ENCODE results near the gene ADGRD1.
A peak's percentile ranks its signal among the peaks of the same experiment; 100 is the strongest.

ADGRD1 gene

GRCh38 chr12:130938186-130938585 lies 15.5 kb upstream of the ADGRD1 start:
- no peak for DNase-seq

DNA sequence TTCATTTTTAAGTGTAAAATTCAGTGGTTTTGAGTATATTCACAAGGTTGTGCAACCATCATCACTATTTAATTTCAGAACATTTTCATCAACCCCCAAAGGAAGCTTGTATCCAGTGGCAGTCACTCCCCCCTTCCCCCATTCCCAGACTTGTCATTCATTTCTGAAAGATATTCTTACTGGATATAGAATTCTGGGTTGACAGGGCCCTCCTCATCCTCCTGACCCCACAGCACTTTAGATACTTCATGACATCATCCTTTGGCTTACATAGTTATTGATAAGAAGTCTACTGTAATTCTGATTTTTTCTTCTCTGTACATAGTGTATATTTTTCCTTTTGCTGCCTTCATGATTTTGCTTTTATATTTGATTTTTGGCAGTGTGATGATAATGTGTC lies 8.8 kb upstream of the ADGRD1 start:
- DNase-seq = no peak

- DNase-seq = no peak
These were observed 7.8 kb upstream of the ADGRD1 start for GRCh38 chr12:130945786-130946492.

- no peak for DNase-seq
These were observed 6.6 kb upstream of the ADGRD1 start for GRCh38 chr12:130947028-130947613.

DNA sequence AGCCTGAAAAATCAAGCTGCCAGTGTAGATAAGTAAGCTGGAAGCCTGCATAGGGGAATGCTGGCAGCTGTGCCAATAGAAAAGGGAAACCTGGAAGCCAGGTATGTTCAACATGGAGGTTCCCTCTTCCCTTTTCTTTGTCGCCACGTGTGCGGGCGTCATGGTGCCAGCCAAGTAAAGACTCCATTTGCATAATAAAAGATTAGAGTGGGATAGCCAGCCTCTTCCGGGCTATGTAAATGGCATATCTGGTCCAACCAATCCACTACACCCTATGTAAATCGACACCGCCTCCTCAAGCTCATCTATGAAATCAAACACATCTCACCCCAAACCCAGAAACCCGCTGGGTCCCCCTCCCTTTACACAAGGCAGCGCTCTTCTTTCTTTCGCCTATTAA lies 5.6 kb upstream of the ADGRD1 start:
- DNase-seq = peak; percentile 29 to 37

DNA sequence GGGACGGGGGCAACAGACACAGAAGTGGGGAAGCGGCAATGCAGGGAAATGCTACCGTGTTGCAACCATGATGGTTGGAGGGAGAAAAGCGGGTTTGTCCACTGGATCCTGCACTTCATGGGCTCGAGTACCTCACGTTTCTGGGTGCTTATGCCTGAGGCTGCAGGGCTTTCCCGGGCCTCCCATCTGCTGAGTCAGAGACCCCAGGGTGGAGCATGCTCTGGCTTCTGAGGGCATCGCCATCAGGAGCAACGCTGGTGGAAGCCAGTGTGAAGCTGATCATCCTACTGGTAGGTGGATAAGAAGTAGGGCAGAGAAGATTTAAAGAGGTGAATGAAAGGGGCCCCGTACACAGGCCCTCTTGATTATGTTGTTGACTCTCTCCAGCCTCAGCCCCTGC lies 5.0 kb upstream of the ADGRD1 start:
- DNase-seq = no peak

GRCh38 chr12:130949806-130950205 lies 3.9 kb upstream of the ADGRD1 start:
- no peak for DNase-seq

DNA sequence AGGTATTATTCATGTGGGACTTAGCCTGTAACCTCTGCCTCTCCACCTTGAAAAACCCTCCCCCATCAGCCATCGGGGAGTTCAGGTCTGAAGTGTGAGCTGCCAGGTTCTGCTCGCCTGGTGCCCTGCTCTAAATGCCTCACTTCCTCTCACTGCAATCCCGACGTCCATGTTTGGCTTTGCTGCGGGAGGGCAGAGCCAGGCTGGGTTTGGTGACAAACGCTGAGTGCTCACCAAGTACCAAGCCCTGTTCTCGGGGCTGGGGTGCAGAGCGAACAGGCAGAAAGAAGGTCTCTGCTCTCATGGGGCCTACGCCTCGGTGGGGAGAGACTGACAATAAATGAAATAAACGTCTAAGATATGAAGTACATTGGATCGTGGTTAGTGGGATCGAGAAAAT lies 2.1 kb upstream of the ADGRD1 start:
- no peak for DNase-seq

- peak; percentile 42 to 51 for DNase-seq
These were observed 1.3 kb upstream of the ADGRD1 start for GRCh38 chr12:130952171-130952954.

GRCh38 chr12:130954544-130954831 lies 781 bp downstream of the ADGRD1 start:
- DNase-seq = peak in 1 of 2 experiments; percentile 54

DNA sequence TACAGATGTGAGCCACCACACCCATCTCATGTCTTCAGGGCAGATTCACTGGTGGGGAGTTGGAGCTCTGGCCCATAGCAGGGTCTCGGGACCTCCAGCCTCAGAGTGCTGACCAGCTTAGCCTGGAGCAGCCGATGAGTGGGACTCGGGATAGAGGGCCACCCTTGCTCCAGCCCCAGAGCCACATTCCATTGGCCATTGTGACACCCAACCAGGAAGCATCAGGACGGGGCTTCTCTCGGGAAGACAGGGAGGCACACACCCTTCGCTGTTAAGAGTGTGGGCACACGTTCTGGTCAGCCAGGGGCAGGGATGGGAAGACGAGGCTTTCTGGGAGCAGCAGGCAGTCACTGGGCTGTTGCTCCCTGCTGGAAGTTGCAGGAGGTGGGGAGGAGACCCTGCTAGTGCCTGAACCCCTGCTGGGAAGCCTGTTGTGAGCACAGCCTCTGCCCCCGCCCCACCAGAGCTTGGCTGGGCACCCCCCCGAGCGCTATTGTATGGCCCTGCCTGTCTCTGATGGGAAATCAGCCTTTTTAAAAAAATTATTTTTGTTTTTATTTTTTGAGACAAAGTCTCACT lies 1.6 kb downstream of the ADGRD1 start:
- no peak for DNase-seq

- DNase-seq = no peak
These were observed 2.3 kb downstream of the ADGRD1 start for GRCh38 chr12:130956009-130956408.

DNA sequence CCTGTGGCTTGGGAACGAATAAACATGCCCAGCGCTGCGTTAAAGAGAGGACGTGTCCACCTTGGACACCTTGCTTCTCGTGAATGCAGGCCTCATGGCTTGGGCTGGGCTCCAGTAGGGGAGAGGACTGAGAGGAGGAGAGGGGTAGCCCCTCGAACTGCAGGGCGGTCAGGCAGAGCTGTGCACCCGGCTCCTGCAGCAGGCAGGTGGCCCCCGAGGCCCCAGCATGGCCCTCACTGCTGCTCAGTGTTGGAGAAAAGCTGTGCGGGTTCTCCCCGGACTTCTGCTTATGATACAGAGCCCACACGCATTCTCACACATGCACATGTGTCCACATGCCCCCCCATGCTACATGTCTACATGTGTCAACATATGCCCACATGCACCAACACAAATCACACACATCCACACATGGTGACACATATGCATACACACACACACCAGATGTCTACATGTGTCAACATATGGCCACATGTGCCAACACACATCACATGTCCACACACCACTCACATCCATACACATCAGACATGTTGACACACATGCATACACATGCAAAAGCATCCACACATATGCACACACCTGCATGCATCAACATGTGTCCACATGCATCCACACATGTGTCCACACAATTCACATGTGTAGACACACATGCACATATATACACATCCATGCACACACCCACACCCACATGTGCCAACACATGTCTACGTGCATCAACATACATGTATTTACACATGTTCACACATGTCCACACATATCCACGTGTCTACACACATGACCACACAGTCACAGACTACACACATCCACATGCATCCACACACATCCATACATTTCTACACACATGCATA lies 3.0 kb downstream of the ADGRD1 start:
- no peak for DNase-seq

- DNase-seq = no peak
These were observed 3.6 kb downstream of the ADGRD1 start for GRCh38 chr12:130957304-130957621.

DNA sequence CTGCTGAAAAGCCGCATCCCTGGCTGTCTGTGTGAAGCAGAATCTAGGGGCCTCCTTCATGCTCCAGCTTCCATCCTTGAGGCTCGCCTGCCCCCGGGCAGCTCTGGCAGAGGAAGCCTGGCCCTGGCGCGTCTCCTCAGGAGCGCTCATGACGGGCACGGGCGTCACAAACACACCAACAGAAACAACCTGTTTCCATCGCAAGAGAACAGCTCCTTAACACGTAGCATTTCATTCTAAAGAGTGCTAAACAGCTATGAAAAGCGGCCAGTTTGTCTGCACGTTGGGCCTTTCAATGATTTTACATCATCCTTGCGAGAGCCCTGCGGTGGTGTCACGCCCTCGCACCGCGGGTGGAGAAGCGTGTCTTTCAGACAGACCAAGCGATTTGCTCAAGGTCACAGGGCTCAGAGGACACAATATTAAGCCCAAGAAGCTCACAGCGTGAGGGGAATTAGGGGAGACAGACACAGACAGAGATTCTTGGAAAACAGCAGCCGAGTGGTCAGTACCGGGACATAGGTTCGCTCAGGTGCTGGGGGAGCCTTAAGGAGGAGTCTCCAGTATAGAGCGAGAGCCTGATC lies 4.9 kb downstream of the ADGRD1 start:
- no peak for DNase-seq

GRCh38 chr12:130959632-130960031 lies 5.9 kb downstream of the ADGRD1 start:
- DNase-seq = no peak

- DNase-seq = no peak
These were observed 6.4 kb downstream of the ADGRD1 start for GRCh38 chr12:130960058-130960457.

- DNase-seq = no peak
These were observed 7.1 kb downstream of the ADGRD1 start for GRCh38 chr12:130960787-130961186.

- DNase-seq = no peak
These were observed 8.3 kb downstream of the ADGRD1 start for GRCh38 chr12:130961921-130962451.

DNA sequence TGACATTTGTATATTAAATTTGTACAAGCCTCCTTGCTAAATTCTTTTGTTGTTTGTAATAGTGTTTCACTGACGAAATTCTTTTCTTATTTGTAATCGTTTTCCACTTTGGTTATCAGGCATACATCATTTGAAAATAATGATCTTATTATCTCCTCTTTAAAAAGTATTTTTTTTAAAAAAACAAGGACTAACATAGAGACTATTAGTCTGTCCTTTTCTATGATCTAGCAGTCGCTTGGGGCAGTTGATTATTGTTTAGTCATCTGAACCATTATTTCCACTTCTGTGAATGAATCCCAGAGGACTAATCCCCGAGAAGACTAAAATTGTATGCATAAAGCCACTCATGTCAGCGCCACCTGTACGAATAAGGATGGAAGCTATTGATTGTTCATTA lies 11.5 kb downstream of the ADGRD1 start:
- no peak for DNase-seq

DNA sequence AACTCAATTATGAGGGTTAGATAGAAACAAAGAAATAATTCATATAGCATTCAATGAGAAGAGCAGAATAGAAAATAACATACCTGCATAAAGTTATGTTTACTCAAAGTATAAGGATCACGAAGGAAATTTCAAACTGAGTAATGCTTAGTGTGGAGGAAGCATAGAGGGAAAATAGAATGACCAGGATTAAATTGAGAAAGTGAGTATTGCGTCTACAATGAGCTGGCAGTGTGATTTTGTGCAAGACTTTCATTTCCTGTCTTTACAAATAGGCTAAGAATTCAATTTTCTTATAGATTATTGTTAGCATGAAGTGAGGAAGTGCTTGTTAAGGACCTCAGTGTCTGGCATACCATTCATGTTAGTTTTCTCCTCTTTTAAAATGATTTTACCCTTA lies 12.0 kb downstream of the ADGRD1 start:
- no peak for DNase-seq

DNA sequence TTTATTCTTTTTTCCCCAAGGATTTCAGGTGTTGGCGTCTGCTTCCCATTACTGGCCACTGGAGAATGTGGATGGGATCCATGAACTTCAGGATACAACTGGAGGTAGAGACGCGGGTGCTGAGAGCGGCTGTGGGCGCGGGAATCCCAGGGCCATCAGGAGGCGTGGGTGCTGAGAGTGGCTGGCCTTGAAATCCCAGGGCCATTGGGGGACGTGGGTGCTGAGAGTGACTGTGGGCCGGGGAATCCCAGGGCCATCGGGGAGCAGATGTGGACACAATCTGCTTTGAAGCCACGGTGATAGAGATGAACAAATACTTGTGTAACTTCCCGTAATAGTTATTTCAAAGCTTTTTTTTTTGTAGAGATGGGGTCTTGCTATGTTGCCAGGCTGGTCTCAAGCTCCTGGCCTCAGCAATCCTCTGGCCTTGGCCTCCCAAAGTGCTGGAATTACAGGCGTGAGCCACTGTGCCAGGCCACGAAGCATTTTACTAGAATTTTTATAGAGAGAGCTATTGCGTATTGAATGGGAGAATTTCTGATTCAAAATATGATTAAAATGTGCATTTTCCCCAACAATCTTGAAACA lies 12.8 kb downstream of the ADGRD1 start:
- no peak for DNase-seq
